GM10266 (cell line): ENCODE results near the gene EXOG.
"Not testable (repeated sequence)": the region's sequence is repeated elsewhere in the genome, so short reads cannot be mapped to it uniquely, and the experiment has no call there.

Experiments
- DNase-seq: peaks from one replicate; pipeline ENCODE4 v3.0.0; 2012; ENCODE audit errors: extremely low spot score
- TF ChIP-seq, protein P1 (sequence below): IDR thresholded peaks from 2 replicates; pipeline ENCODE4 v1.5.1; 2012; ENCODE audit warnings: mild to moderate bottlenecking, low read depth; ENCODE audit not compliant: control insufficient read depth, insufficient read depth; ENCODE audit errors: missing control alignments

The EXOG gene

DNA sequence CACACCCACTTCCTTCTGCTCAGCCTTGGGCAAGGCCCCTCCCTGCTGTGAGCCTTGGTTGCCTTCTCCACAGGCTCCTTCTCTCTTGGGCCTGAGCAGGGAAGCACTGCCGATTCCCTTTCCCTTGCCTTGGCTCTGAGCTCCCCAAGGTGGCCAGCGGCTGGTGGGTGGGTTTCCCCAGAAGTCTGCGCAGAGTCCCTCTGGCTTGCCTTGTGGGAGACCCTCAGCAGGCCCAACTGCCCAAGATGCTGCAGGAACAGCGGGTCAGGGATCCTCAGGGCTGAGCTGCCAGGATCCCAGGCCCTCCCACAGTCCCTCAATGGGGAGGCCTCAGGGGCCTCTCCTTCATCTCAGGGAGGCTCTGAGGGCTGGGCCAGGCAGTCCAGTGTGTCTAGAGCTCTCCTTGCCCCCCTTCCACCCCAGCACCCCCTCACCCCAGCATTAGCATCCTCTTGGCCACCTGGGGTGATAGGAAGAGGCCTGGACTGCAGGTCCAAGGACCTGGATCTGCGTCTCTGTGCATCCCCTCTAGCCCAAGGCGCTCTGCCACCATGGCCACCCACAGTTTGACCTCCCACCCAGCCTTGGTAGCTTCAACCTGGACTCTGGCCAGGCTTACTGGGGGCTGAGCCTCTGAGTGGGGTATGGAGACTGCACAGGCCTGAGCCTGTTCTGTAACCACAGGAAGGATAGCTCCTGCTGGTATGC is 68.6 kb downstream of the EXOG start:
- TF ChIP-seq, protein P1, sequence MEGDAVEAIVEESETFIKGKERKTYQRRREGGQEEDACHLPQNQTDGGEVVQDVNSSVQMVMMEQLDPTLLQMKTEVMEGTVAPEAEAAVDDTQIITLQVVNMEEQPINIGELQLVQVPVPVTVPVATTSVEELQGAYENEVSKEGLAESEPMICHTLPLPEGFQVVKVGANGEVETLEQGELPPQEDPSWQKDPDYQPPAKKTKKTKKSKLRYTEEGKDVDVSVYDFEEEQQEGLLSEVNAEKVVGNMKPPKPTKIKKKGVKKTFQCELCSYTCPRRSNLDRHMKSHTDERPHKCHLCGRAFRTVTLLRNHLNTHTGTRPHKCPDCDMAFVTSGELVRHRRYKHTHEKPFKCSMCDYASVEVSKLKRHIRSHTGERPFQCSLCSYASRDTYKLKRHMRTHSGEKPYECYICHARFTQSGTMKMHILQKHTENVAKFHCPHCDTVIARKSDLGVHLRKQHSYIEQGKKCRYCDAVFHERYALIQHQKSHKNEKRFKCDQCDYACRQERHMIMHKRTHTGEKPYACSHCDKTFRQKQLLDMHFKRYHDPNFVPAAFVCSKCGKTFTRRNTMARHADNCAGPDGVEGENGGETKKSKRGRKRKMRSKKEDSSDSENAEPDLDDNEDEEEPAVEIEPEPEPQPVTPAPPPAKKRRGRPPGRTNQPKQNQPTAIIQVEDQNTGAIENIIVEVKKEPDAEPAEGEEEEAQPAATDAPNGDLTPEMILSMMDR, result no peak
- no peak for DNase-seq

DNA sequence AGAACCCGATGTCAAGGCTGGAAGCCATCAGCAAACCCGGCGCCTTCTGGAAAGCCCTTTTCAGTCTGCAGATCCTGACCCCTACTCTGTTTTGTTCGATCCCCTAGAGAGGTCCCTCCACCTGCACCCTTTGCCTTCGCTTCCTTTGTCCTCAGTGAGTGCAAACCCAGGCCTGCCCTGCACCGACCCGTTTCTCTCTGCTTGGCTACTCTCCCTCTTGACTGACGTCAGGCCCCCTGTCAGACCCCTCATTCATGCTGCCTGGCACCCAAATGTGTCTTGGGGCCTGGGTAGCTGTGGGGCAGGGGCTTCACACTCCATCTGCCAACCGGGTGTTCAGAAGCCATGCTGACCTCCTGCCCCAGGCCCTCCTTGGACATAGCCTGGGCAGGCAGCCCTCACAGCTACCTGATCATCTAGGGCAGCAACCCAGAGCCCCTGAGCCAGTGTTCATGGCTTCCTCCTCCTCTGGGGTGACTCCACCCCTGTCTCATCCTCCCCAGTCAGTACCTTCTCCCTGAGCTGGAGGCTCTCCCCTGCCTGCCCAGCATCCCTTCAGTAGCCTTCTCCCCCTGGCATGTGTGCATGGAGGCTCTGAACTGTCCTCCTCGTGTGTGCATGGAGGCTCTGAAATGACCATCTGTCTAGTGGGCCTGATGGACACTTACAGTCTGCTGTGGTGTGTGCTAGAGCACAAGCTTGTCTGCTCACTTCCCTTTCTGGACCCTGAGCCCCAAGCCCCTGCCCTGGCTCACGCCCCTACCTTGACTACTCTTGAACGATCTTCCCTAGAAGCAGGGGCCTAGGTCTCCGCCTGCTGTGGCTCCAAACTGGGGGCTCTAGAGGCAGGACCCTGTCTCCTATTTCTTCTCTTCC is 69.4 kb downstream of the EXOG start:
- no peak for DNase-seq
- TF ChIP-seq, protein P1, result no peak

DNA sequence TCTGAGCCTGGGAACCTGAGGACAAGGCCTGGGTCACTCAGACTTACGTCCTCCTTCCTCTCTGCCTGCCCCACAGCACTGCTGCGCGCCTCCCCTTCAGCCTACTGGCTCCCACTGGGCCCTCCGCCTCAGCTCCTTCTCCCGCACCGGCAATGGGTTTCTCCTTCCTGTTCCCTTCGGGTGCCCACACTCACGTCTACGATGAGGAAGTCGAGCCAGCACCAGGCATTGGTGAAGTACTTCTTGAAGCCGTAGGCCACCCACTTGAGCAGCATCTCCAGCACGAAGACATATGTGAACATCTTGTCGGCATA is 70.0 kb downstream of the EXOG start:
- DNase-seq, result no peak
- TF ChIP-seq, protein P1, result no peak

GRCh38 chr3:38566794-38567193 is 70.7 kb downstream of the EXOG start:
- DNase-seq, result not testable (repeated sequence)

DNA sequence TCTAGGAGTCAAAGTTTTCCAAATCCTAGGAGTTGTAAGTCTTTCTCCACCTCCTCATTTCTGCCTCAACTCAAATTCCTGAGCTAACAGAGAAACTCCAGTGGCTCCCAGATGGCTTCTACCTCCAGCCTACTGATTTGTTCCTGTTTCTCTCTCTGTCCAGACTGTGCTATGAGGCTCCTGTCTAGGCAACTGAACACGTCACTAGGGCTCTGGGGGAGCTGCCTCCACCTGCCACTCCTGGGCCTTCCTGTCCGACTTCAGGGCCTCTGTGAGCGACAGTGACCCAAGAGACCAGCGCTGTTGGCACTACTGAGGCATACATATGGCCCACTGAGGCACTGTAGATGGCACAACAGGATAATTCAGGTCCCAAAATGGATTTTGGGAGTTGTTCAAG is 71.4 kb downstream of the EXOG start:
- no peak for DNase-seq
- TF ChIP-seq, protein P1, result no peak

GRCh38 chr3:38573111-38573510 is 77.0 kb downstream of the EXOG start:
- DNase-seq, result no peak
- TF ChIP-seq, protein P1, result no peak

DNA sequence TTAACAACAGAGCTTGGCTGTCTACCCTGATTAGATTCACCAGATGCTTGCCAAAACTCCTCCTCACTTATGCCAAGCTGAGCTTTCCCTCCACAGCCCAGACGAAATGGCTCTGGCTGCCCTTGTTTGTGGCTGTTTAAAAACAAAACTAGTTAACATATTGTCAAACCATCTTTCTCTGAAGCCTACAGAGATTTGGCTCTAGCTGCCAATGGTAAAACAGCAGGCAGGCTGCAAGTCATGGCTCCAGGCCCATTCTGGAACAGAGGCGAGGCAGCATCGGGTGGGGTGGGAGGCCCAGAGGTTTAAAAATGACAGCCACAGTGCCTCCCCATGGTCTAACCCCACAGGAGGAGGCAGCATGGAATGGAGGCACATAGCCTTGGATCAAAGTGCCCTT is 77.4 kb downstream of the EXOG start:
- no peak for DNase-seq
- TF ChIP-seq, protein P1, result no peak
